HG03045 (cell line): Measurements from ENCODE around the gene NAA30.

Experiments
- ATAC-seq: cut with Tn5 transposase; IDR thresholded peaks from one replicate; pipeline ENCODE4 v1.9.1; 2021; ENCODE audit warnings: mild to moderate bottlenecking, moderate library complexity; ENCODE audit not compliant: unreplicated experiment

The NAA30 gene

GRCh38 chr14:57391517-57392195 lies 1.3 kb downstream of the NAA30 start:
- no peak for ATAC-seq

- no peak for ATAC-seq
Observed at GRCh38 chr14:57392830-57393229, 2.4 kb downstream of the NAA30 start.

- ATAC-seq: no peak
Observed at GRCh38 chr14:57400556-57401494, 10.4 kb downstream of the NAA30 start.

- no peak for ATAC-seq
Observed at GRCh38 chr14:57401501-57401900, 11.1 kb downstream of the NAA30 start.

GRCh38 chr14:57402173-57402852 lies 11.9 kb downstream of the NAA30 start:
- no peak for ATAC-seq

GRCh38 chr14:57403521-57403864 lies 13.1 kb downstream of the NAA30 start:
- no peak for ATAC-seq

- no peak for ATAC-seq
Observed at GRCh38 chr14:57405562-57405961, 15.2 kb downstream of the NAA30 start.

- ATAC-seq: no peak
Observed at GRCh38 chr14:57408037-57408436, 17.7 kb downstream of the NAA30 start.

GRCh38 chr14:57408634-57409033 lies 18.2 kb downstream of the NAA30 start:
- no peak for ATAC-seq

GRCh38 chr14:57412341-57412740 lies 22.0 kb downstream of the NAA30 start:
- ATAC-seq: no peak

- ATAC-seq: no peak
Observed at GRCh38 chr14:57413849-57414248, 23.5 kb downstream of the NAA30 start.

- ATAC-seq: no peak
Observed at GRCh38 chr14:57417228-57417627, 26.8 kb downstream of the NAA30 start.

- no peak for ATAC-seq
Observed at GRCh38 chr14:57418999-57419398, 28.6 kb downstream of the NAA30 start.

GRCh38 chr14:57420033-57420432 lies 29.6 kb downstream of the NAA30 start:
- ATAC-seq: no peak

GRCh38 chr14:57420986-57421385 lies 30.6 kb downstream of the NAA30 start:
- ATAC-seq: no peak

GRCh38 chr14:57435923-57436322 lies 45.5 kb downstream of the NAA30 start:
- ATAC-seq: no peak

- no peak for ATAC-seq
Observed at GRCh38 chr14:57461777-57462320, 71.5 kb downstream of the NAA30 start.

- ATAC-seq: no peak
Observed at GRCh38 chr14:57462551-57462950, 72.2 kb downstream of the NAA30 start.

- peak; percentile 74 for ATAC-seq
Observed at GRCh38 chr14:57464008-57464730, 73.8 kb downstream of the NAA30 start.
